A172 (cell line): ENCODE data around the gene CXCR3. TPM values are rescaled to one million over a fixed set of nuclear protein-coding genes. Genes with fewer than 3 reads are reported as not detected.

Experiments
- total RNA-seq: library from RNA; depleted of rRNA; stranded (reverse); fragments of >200 nt; shearing (Covaris generic); gene quantifications from 2 replicates; pipeline ENCODE4 v1.2.3, GENCODE V29; 2014; rRNA removed

The CXCR3 gene
- total RNA-seq, 1 experiment from 2014 or later, result not detected

Other genes starting within 250 kb of the CXCR3 start
- gene OGT, start 85.4 kb downstream of the CXCR3 start, total RNA-seq, result 51.9 and 55.3 TPM in 2 replicates
- 0.07 and 1.2 TPM in 2 replicates for gene GCNA, start 40.1 kb downstream of the CXCR3 start, total RNA-seq
- gene CXorf49, start 99.8 kb upstream of the CXCR3 start, total RNA-seq, result not detected in 2 replicates
- gene CXorf49B, start 144.8 kb upstream of the CXCR3 start, total RNA-seq, result not detected in 2 replicates